PFSK-1 (cell line): ENCODE results near the gene PFDN1.

ENCODE experiments used
- POLR2AphosphoS5 ChIP-seq: IDR thresholded peaks from 2 replicates; pipeline ENCODE4 v1.6.1; 2012; ENCODE audit warnings: low read depth, mild to moderate bottlenecking, control low read depth, low read length, moderate library complexity
- TF ChIP-seq, protein P1 (sequence below), 2 experiments: IDR thresholded peaks; 2 replicates each; pipeline versions ENCODE4 v1.6.1 to v1.8.0; 2011 to 2012; ENCODE audit warnings: low read depth in 2 of 2, low read length in 2 of 2, control low read depth in 1 of 2, inconsistent platforms in 1 of 2, mild to moderate bottlenecking in 1 of 2, moderate library complexity in 1 of 2; ENCODE audit not compliant: insufficient read depth in 1 of 2

GRCh38 chr5:140325486-140325885, 22.6 kb upstream of the PFDN1 start:
- TF ChIP-seq, protein P1, sequence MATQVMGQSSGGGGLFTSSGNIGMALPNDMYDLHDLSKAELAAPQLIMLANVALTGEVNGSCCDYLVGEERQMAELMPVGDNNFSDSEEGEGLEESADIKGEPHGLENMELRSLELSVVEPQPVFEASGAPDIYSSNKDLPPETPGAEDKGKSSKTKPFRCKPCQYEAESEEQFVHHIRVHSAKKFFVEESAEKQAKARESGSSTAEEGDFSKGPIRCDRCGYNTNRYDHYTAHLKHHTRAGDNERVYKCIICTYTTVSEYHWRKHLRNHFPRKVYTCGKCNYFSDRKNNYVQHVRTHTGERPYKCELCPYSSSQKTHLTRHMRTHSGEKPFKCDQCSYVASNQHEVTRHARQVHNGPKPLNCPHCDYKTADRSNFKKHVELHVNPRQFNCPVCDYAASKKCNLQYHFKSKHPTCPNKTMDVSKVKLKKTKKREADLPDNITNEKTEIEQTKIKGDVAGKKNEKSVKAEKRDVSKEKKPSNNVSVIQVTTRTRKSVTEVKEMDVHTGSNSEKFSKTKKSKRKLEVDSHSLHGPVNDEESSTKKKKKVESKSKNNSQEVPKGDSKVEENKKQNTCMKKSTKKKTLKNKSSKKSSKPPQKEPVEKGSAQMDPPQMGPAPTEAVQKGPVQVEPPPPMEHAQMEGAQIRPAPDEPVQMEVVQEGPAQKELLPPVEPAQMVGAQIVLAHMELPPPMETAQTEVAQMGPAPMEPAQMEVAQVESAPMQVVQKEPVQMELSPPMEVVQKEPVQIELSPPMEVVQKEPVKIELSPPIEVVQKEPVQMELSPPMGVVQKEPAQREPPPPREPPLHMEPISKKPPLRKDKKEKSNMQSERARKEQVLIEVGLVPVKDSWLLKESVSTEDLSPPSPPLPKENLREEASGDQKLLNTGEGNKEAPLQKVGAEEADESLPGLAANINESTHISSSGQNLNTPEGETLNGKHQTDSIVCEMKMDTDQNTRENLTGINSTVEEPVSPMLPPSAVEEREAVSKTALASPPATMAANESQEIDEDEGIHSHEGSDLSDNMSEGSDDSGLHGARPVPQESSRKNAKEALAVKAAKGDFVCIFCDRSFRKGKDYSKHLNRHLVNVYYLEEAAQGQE (IDR thresholded peaks at IDR 0.05; ENCODE audit: insufficient read depth in 1 of 2, low read depth in 2 of 2, low read length in 2 of 2) = no peak
- no peak for TF ChIP-seq POLR2AphosphoS5
